Medulla oblongata (tissue), 1 donor: ENCODE results near the gene SEC61B.
"Not testable (repeated sequence)": the region's sequence is repeated elsewhere in the genome, so short reads cannot be mapped to it uniquely, and the experiment has no call there.

ENCODE experiments used
- DNase-seq: peaks from one replicate; pipeline ENCODE4 v3.0.0-alpha.2; 2015; ENCODE audit errors: extremely low spot score

Gene SEC61B

GRCh38 chr9:99237849-99238248, 15.8 kb downstream of the SEC61B start:
- DNase-seq: not testable (repeated sequence)

GRCh38 chr9:99238331-99238730, 16.2 kb downstream of the SEC61B start:
- DNase-seq: no peak

- DNase-seq: no peak
Observed at GRCh38 chr9:99239341-99240060, 17.4 kb downstream of the SEC61B start.

- DNase-seq: peak; percentile 29
Observed at GRCh38 chr9:99241106-99241505, 19.0 kb downstream of the SEC61B start.

- DNase-seq: no peak
Observed at GRCh38 chr9:99244344-99245260, 22.5 kb downstream of the SEC61B start.

GRCh38 chr9:99249619-99250018, 27.5 kb downstream of the SEC61B start:
- no peak for DNase-seq

GRCh38 chr9:99251157-99251556, 29.1 kb downstream of the SEC61B start:
- DNase-seq: no peak

GRCh38 chr9:99253134-99253533, 31.1 kb downstream of the SEC61B start:
- DNase-seq: no peak

GRCh38 chr9:99253772-99254431, 31.8 kb downstream of the SEC61B start:
- DNase-seq: peak; percentile 79

- no peak for DNase-seq
Observed at GRCh38 chr9:99255651-99256050, 33.6 kb downstream of the SEC61B start.

- no peak for DNase-seq
Observed at GRCh38 chr9:99257723-99258389, 35.8 kb downstream of the SEC61B start.

GRCh38 chr9:99259231-99259918, 37.3 kb downstream of the SEC61B start:
- peak; percentile 93 for DNase-seq

- DNase-seq: no peak
Observed at GRCh38 chr9:99261923-99262322, 39.8 kb downstream of the SEC61B start.

- no peak for DNase-seq
Observed at GRCh38 chr9:99262949-99263418, 40.9 kb downstream of the SEC61B start.

GRCh38 chr9:99264070-99264680, 42.1 kb downstream of the SEC61B start:
- no peak for DNase-seq

GRCh38 chr9:99265691-99266090, 43.6 kb downstream of the SEC61B start:
- no peak for DNase-seq

- peak; percentile 86 for DNase-seq
Observed at GRCh38 chr9:99266255-99267023, 44.4 kb downstream of the SEC61B start.

- DNase-seq: no peak
Observed at GRCh38 chr9:99269416-99269815, 47.3 kb downstream of the SEC61B start.

GRCh38 chr9:99270491-99270890, 48.4 kb downstream of the SEC61B start:
- no peak for DNase-seq

GRCh38 chr9:99272836-99273235, 50.8 kb downstream of the SEC61B start:
- no peak for DNase-seq
